ENCODE results near the gene AAMP. TPM values are rescaled to one million over a fixed set of nuclear protein-coding genes. Genes with fewer than 3 reads are reported as not detected.
"Not testable (repeated sequence)": the region's sequence is repeated elsewhere in the genome, so short reads cannot be mapped to it uniquely, and the experiment has no call there.

The AAMP gene
- 105 TPM for polyA plus RNA-seq
- long read RNA-seq, donor 1, transcript AAMP-201 (11 exons, 1,886 nt): major isoform, 16 of 22 reads
- long read RNA-seq, donor 1, partial matches to known transcripts: 0 of 22 reads
- long read RNA-seq, donor 1, other reads (novel, unspliced or antisense): 0 of 22 reads
- long read RNA-seq, donor 2, transcript AAMP-204 (11 exons, 1,804 nt): minor isoform, 6 of 191 reads
- long read RNA-seq, donor 2, transcript AAMP-201 (11 exons, 1,886 nt): major isoform, 29 of 191 reads
- long read RNA-seq, donor 2, partial matches to known transcripts: 150 of 191 reads
- long read RNA-seq, donor 2, other reads (novel, unspliced or antisense): 0 of 191 reads
- long read RNA-seq, donor 3: 0 reads
- long read RNA-seq, donor 4, partial matches to known transcripts: 0 of 1 reads
- long read RNA-seq, donor 4, other reads (novel, unspliced or antisense): 0 of 1 reads
- long read RNA-seq, donor 5, transcript AAMP-201 (11 exons, 1,886 nt): major isoform, 22 of 28 reads
- long read RNA-seq, donor 5, partial matches to known transcripts: 0 of 28 reads
- long read RNA-seq, donor 5, other reads (novel, unspliced or antisense): 0 of 28 reads
- long read RNA-seq, donor 6, transcript AAMP-201 (11 exons, 1,886 nt): major isoform, 40 of 46 reads
- long read RNA-seq, donor 6, partial matches to known transcripts: 0 of 46 reads
- long read RNA-seq, donor 6, other reads (novel, unspliced or antisense): 0 of 46 reads
- long read RNA-seq, donor 7, transcript AAMP-201 (11 exons, 1,886 nt): major isoform, 15 of 29 reads
- long read RNA-seq, donor 7, partial matches to known transcripts: 10 of 29 reads
- long read RNA-seq, donor 7, other reads (novel, unspliced or antisense): 0 of 29 reads
- long read RNA-seq, donor 8, transcript AAMP-201 (11 exons, 1,886 nt): major isoform, 48 of 68 reads
- long read RNA-seq, donor 8, transcript AAMP-204 (11 exons, 1,804 nt): minor isoform, 6 of 68 reads
- long read RNA-seq, donor 8, partial matches to known transcripts: 5 of 68 reads
- long read RNA-seq, donor 8, other reads (novel, unspliced or antisense): 0 of 68 reads
- long read RNA-seq, donor 9, transcript AAMP-201 (11 exons, 1,886 nt): major isoform, 32 of 192 reads
- long read RNA-seq, donor 9, partial matches to known transcripts: 59 of 192 reads
- long read RNA-seq, donor 9, other reads (novel, unspliced or antisense): 92 of 192 reads
- long read RNA-seq, donor 10, transcript AAMP-204 (11 exons, 1,804 nt): minor isoform, 5 of 52 reads
- long read RNA-seq, donor 10, transcript AAMP-201 (11 exons, 1,886 nt): major isoform, 38 of 52 reads
- long read RNA-seq, donor 10, partial matches to known transcripts: 0 of 52 reads
- long read RNA-seq, donor 10, other reads (novel, unspliced or antisense): 0 of 52 reads
- long read RNA-seq, donor 11, transcript AAMP-201 (11 exons, 1,886 nt): major isoform, 20 of 34 reads
- long read RNA-seq, donor 11, partial matches to known transcripts: 6 of 34 reads
- long read RNA-seq, donor 11, other reads (novel, unspliced or antisense): 0 of 34 reads

DNA sequence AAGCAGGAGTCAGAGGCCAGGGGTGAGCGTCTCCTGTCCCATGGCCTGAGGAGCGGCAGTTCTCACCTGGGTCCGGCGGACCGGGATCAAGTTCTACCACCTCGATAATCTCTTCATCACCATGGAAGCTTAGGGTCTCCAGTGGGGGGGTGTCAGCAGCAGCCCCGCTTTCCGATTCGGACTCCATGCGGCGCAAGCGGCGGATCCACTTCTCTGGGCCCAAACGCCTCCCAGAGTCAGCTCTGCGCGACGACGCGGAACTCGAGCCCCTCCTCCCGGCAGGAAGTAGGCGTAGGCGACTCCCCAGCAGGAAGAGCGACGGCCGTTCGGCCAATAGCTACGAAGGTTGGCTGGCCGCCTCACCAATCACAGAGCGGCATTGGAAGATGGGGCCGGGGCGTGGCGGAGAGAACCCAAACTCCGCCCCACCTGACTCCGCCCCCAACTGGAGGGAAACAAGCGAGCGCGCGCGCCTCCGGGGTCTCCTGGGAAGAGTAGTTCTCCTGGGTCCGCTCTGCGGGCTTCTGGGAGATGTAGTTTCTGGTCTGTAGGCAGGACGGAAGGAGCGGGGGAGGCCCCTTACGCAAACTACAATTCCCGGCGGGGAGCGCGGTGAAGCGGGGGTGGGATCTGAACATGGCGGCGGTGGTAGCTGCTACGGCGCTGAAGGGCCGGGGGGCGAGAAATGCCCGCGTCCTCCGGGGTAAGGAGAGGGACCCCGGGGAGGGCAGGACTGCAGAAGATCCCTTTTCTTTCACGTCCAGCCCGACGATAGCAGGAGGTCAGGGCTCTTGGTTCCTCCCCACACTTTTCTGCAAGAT lies at the start of gene AAMP, which contains the start of gene PNKD:
TSS of gene AAMP (minus strand) at position 238 of the 821 bp plus-strand sequence. CDS start at position 187, 51 bp downstream.
TSS of gene PNKD (plus strand) at position 620 of the 821 bp plus-strand sequence. CDS start at position 637, 17 bp downstream.
- Histone ChIP-seq H3K36me3 (ENCODE audit: control insufficient read depth, insufficient read depth, low read length) (peaks cover 46% of the 10 kb centered on the region), H3K27me3 (ENCODE audit: control insufficient read depth, insufficient read depth, low read length) (no peaks in the 10 kb centered on the region), H3K9me3 (ENCODE audit: control insufficient read depth, low read depth, low read length) (no peaks in the 10 kb centered on the region), H3K4me1 (ENCODE audit: control insufficient read depth, insufficient read depth, low read length) (peaks cover 24% of the 10 kb centered on the region), H3K27ac (ENCODE audit: low read length) (peak within 1 kb of the TSS; percentile 87), H3K4me3 (ENCODE audit: low read length) (peak within 1 kb of the TSS; percentile 84)
- peak; percentile 100 for DNase-seq
- no CpG with 5 or more reads among the region's 64 CpGs for WGBS (ENCODE audit: insufficient coverage, low lambda C conversion rate)

GRCh38 chr2:218318241-218318640 lies 48.3 kb upstream of the AAMP start:
- WGBS (ENCODE audit: insufficient coverage, low lambda C conversion rate): no CpG with 5 or more reads among the region's 7 CpGs

DNA sequence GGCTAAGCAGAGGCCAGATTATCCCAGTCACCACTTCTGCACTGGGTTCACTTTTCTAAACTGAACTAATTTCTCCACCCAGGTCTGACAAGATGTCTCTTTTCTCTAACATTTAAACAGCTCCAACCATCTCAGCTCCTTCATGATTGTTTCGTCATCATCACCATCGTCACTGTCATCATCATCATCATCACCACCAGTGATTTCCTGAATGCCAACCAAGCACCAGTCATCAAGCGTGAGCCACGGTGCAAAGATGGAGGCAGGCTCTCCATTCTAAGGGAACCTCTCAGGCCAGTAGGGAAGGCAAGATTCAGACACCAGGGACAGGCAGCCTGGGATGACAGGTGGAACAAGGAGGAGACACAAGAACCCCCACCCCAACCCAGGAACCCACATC lies 47.9 kb upstream of the AAMP start:
- no peaks in the 10 kb centered on the region for H3K36me3 ChIP-seq (ENCODE audit: control insufficient read depth, insufficient read depth, low read length)
- no peaks in the 10 kb centered on the region for H3K9me3 ChIP-seq (ENCODE audit: control insufficient read depth, low read depth, low read length)
- no peak overlapping the region for H3K4me3 ChIP-seq (ENCODE audit: low read length)
- whole genome bisulfite sequencing (ENCODE audit: insufficient coverage, low lambda C conversion rate): 100% methylated on average over 1 of the region's 4 CpGs
- H3K27ac ChIP-seq (ENCODE audit: low read length): peak overlapping the region; percentile 73
- H3K4me1 ChIP-seq (ENCODE audit: control insufficient read depth, insufficient read depth, low read length): peaks cover 32% of the 10 kb centered on the region
- H3K27me3 ChIP-seq (ENCODE audit: control insufficient read depth, insufficient read depth, low read length): no peaks in the 10 kb centered on the region
- no peak for DNase-seq

More at GRCh38 chr2:218318241-218318640, 48.3 kb upstream of the AAMP start:
- H3K4me3 ChIP-seq (ENCODE audit: low read length): no peak overlapping the region
- H3K27ac ChIP-seq (ENCODE audit: low read length): no peak overlapping the region
- no peaks in the 10 kb centered on the region for H3K27me3 ChIP-seq (ENCODE audit: control insufficient read depth, insufficient read depth, low read length)
- peaks cover 32% of the 10 kb centered on the region for H3K4me1 ChIP-seq (ENCODE audit: control insufficient read depth, insufficient read depth, low read length)
- no peaks in the 10 kb centered on the region for H3K9me3 ChIP-seq (ENCODE audit: control insufficient read depth, low read depth, low read length)
- DNase-seq: no peak
- no peaks in the 10 kb centered on the region for H3K36me3 ChIP-seq (ENCODE audit: control insufficient read depth, insufficient read depth, low read length)

- Histone ChIP-seq H3K4me1 (ENCODE audit: control insufficient read depth, insufficient read depth, low read length) (peaks cover 35% of the 10 kb centered on the region), H3K9me3 (ENCODE audit: control insufficient read depth, low read depth, low read length) (no peaks in the 10 kb centered on the region), H3K27ac (ENCODE audit: low read length) (peak overlapping the region; percentile 73), H3K27me3 (ENCODE audit: control insufficient read depth, insufficient read depth, low read length) (no peaks in the 10 kb centered on the region), H3K4me3 (ENCODE audit: low read length) (no peak overlapping the region), H3K36me3 (ENCODE audit: control insufficient read depth, insufficient read depth, low read length) (no peaks in the 10 kb centered on the region)
- peak in 1 of 2 donors; percentile 30 for DNase-seq
- no CpG with 5 or more reads among the region's 1 CpG for WGBS (ENCODE audit: insufficient coverage, low lambda C conversion rate)
Observed at GRCh38 chr2:218317303-218317630, 47.3 kb upstream of the AAMP start.

DNA sequence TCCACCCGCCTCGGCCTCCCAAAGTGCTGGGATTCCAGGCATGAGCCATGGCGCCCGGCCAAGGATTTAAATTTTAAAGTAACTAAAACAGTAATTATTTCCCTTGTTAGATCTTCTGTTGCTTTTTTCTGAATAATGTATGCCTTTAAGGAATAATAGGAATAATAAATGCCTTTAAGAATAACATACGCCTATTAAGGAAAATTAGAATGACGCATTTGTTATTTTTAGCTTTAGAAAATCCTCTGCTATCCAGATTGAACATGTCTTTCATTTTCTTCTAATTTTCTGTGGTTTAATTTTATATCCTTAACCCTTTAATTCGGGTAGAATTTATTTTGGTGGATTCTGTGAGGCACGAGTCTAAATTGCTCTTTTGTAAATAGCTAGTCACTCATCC lies 45.5 kb upstream of the AAMP start:
- H3K27me3 ChIP-seq (ENCODE audit: control insufficient read depth, insufficient read depth, low read length): no peaks in the 10 kb centered on the region
- H3K9me3 ChIP-seq (ENCODE audit: control insufficient read depth, low read depth, low read length): no peaks in the 10 kb centered on the region
- peak overlapping the region; percentile 73 for H3K27ac ChIP-seq (ENCODE audit: low read length)
- no peaks in the 10 kb centered on the region for H3K36me3 ChIP-seq (ENCODE audit: control insufficient read depth, insufficient read depth, low read length)
- WGBS (ENCODE audit: insufficient coverage, low lambda C conversion rate): 95% methylated on average over 3 of the region's 8 CpGs
- no peak overlapping the region for H3K4me3 ChIP-seq (ENCODE audit: low read length)
- no peak for DNase-seq
- H3K4me1 ChIP-seq (ENCODE audit: control insufficient read depth, insufficient read depth, low read length): peaks cover 42% of the 10 kb centered on the region

- H3K4me1 ChIP-seq (ENCODE audit: control insufficient read depth, insufficient read depth, low read length): peaks cover 47% of the 10 kb centered on the region
- not testable (repeated sequence) for H3K27ac ChIP-seq (ENCODE audit: low read length); H3K9me3 ChIP-seq (ENCODE audit: control insufficient read depth, low read depth, low read length); DNase-seq; H3K4me3 ChIP-seq (ENCODE audit: low read length); H3K36me3 ChIP-seq (ENCODE audit: control insufficient read depth, insufficient read depth, low read length); H3K27me3 ChIP-seq (ENCODE audit: control insufficient read depth, insufficient read depth, low read length)
- 92% methylated on average over 2 of the region's 4 CpGs for WGBS (ENCODE audit: insufficient coverage, low lambda C conversion rate)
Observed at GRCh38 chr2:218314764-218315163, 44.8 kb upstream of the AAMP start.

GRCh38 chr2:218313356-218313755 lies 43.4 kb upstream of the AAMP start:
- Histone ChIP-seq H3K4me1 (ENCODE audit: control insufficient read depth, insufficient read depth, low read length) (peaks cover 53% of the 10 kb centered on the region), H3K27me3 (ENCODE audit: control insufficient read depth, insufficient read depth, low read length) (no peaks in the 10 kb centered on the region), H3K4me3 (ENCODE audit: low read length) (no peak overlapping the region), H3K9me3 (ENCODE audit: control insufficient read depth, low read depth, low read length) (no peaks in the 10 kb centered on the region), H3K36me3 (ENCODE audit: control insufficient read depth, insufficient read depth, low read length) (no peaks in the 10 kb centered on the region), H3K27ac (ENCODE audit: low read length) (peak overlapping the region; percentile 97)
- DNase-seq: no peak
- WGBS (ENCODE audit: insufficient coverage, low lambda C conversion rate): no CpG with 5 or more reads among the region's 1 CpG

DNA sequence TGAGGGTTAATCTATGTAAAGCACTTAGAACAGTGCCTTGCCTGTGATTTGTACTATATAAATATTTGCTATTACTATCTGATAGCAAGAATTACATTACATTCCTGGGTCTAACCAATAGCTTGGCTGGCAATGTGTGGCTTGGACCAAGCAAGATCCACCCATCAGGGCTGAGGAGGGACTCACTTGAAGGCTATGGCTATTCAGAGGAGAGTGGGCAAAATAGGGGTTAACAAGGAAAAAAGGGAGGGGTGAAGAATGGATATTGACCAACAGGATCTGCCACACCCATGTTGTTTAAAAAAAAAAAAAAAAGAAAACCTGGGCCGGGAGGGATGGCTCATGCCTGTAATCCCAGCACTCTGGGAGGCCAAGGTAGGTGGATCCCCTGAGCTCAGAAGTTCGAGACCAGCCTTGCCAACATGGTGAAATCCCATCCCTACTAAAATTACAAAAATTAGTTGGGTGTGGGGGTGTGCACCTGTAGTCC lies 42.4 kb upstream of the AAMP start:
- Histone ChIP-seq H3K27me3 (ENCODE audit: control insufficient read depth, insufficient read depth, low read length) (no peaks in the 10 kb centered on the region), H3K4me1 (ENCODE audit: control insufficient read depth, insufficient read depth, low read length) (peaks cover 48% of the 10 kb centered on the region), H3K9me3 (ENCODE audit: control insufficient read depth, low read depth, low read length) (no peaks in the 10 kb centered on the region), H3K4me3 (ENCODE audit: low read length) (no peak overlapping the region), H3K27ac (ENCODE audit: low read length) (peak overlapping the region; percentile 97), H3K36me3 (ENCODE audit: control insufficient read depth, insufficient read depth, low read length) (no peaks in the 10 kb centered on the region)
- DNase-seq: peak; percentile 52 to 87
- no CpG with 5 or more reads among the region's 2 CpGs for WGBS (ENCODE audit: insufficient coverage, low lambda C conversion rate)
